Right ventricle myocardium inferior (tissue), 1 donor: Measurements from ENCODE around the gene FRMD4B. TPM values are rescaled to one million over a fixed set of nuclear protein-coding genes. Genes with fewer than 3 reads are reported as not detected.

Source experiments
- ATAC-seq: fragments of 200-7000 bp; cut with Tn5 transposase; one replicate; pipeline ENCODE4 v1.9.1; 2020; ENCODE audit warnings: mild to moderate bottlenecking, moderate library complexity
- DNase-seq: peaks from one replicate; pipeline ENCODE4 v3.0.0; 2021; ENCODE audit errors: missing footprints
- intact Hi-C: fragments of 100-400 bp; cut with DNase I; formaldehyde crosslinking; loops from one replicate; pipeline ENCODE4 v1.11.0; 2022
- total RNA-seq: library from RNA; stranded (reverse); fragmentation: NEBNext Ultra II Directional; extraction: Animal tissue kit (Norgen Biotek cat#: 25700); gene quantifications from one replicate; pipeline ENCODE4 v1.2.1, GENCODE V29; 2021
- donor health status: DM: no; HTN: yes; CAD: no; lungs with severe emphysema.

FRMD4B gene
- total RNA-seq, 1 donor from 2014 or later, result 16.0 TPM

GRCh38 chr3:69178838-69179739 lies 206.8 kb downstream of the FRMD4B start:
- DNase-seq (no peak), ATAC-seq (no peak)
- intact Hi-C loops, result loop anchor here (10.0 kb wide), 1 partner anchor 56 kb away; no protein-coding TSS in a partner anchor

- ATAC-seq, result no peak
These were observed 207.8 kb downstream of the FRMD4B start for GRCh38 chr3:69178082-69178481.

GRCh38 chr3:69174871-69175737 lies 210.8 kb downstream of the FRMD4B start:
- intact Hi-C loops, result loop anchor here (10.0 kb wide), 1 partner anchor 60 kb away; no protein-coding TSS in a partner anchor
- no peak for ATAC-seq
- no peak for DNase-seq

More at GRCh38 chr3:69178082-69178481, 207.8 kb downstream of the FRMD4B start:
- DNase-seq, result no peak
- intact Hi-C loops, result loop anchor here (10.0 kb wide), 1 partner anchor 57 kb away; no protein-coding TSS in a partner anchor

GRCh38 chr3:69174445-69174844 lies 211.4 kb downstream of the FRMD4B start:
- DNase-seq, result no peak
- intact Hi-C loops, result loop anchor here (10.0 kb wide), 1 partner anchor 60 kb away; no protein-coding TSS in a partner anchor
- no peak for ATAC-seq

GRCh38 chr3:69172058-69172457 lies 213.8 kb downstream of the FRMD4B start:
- DNase-seq, result no peak
- intact Hi-C loops, result loop anchor here (10.0 kb wide), 1 partner anchor 63 kb away; no protein-coding TSS in a partner anchor
- no peak for ATAC-seq

- DNase-seq (no peak), ATAC-seq (no peak)
- intact Hi-C loops, result no loop called here
These were observed 219.4 kb downstream of the FRMD4B start for GRCh38 chr3:69166446-69166845.

- ATAC-seq (no peak), DNase-seq (no peak)
- intact Hi-C loops, result no loop called here
These were observed 220.1 kb downstream of the FRMD4B start for GRCh38 chr3:69165744-69166143.

- no peak for ATAC-seq
- intact Hi-C loops, result loop anchor here (5.0 kb wide), 3 partner anchors 248 to 508 kb away; no protein-coding TSS in a partner anchor
These were observed 221.6 kb downstream of the FRMD4B start for GRCh38 chr3:69164296-69164695.

GRCh38 chr3:69162308-69162980 lies 223.4 kb downstream of the FRMD4B start:
- ATAC-seq (no peak), DNase-seq (no peak)
- intact Hi-C loops, result loop anchor here (5.0 kb wide), 3 partner anchors 250 to 510 kb away; no protein-coding TSS in a partner anchor

More at GRCh38 chr3:69164296-69164695, 221.6 kb downstream of the FRMD4B start:
- DNase-seq, result no peak

- intact Hi-C loops, result loop anchor here (1.0 to 5.0 kb wide), 4 partner anchors 145 to 511 kb away; no protein-coding TSS in a partner anchor
- no peak for DNase-seq
- peak; percentile 57 for ATAC-seq
These were observed 224.1 kb downstream of the FRMD4B start for GRCh38 chr3:69161587-69162307.

GRCh38 chr3:69160525-69160924 lies 225.4 kb downstream of the FRMD4B start:
- no peak for DNase-seq
- intact Hi-C loops, result loop anchor here (5.0 kb wide), 3 partner anchors 252 to 512 kb away; no protein-coding TSS in a partner anchor
- no peak for ATAC-seq

GRCh38 chr3:69160107-69160506 lies 225.8 kb downstream of the FRMD4B start:
- no peak for ATAC-seq
- DNase-seq, result no peak
- intact Hi-C loops, result loop anchor here (5.0 kb wide), 3 partner anchors 252 to 512 kb away; no protein-coding TSS in a partner anchor

- no peak for ATAC-seq
- no peak for DNase-seq
- intact Hi-C loops, result no loop called here
These were observed 236.3 kb downstream of the FRMD4B start for GRCh38 chr3:69149586-69149985.

GRCh38 chr3:69145688-69146087 lies 240.2 kb downstream of the FRMD4B start:
- DNase-seq, result no peak
- no peak for ATAC-seq
- intact Hi-C loops, result no loop called here

- DNase-seq (no peak), ATAC-seq (no peak)
- intact Hi-C loops, result no loop called here
These were observed 241.2 kb downstream of the FRMD4B start for GRCh38 chr3:69144631-69145245.

GRCh38 chr3:69143612-69144011 lies 242.3 kb downstream of the FRMD4B start:
- intact Hi-C loops, result no loop called here
- no peak for ATAC-seq
- DNase-seq, result no peak

GRCh38 chr3:69142797-69143454 lies 243.0 kb downstream of the FRMD4B start:
- ATAC-seq (no peak), DNase-seq (no peak)
- intact Hi-C loops, result no loop called here
